PC-3 (cell line): ENCODE results near the gene SNX8. TPM values are rescaled to one million over a fixed set of nuclear protein-coding genes. Genes with fewer than 3 reads are reported as not detected.
"Not testable (repeated sequence)": the region's sequence is repeated elsewhere in the genome, so short reads cannot be mapped to it uniquely, and the experiment has no call there.

Experiments
- ATAC-seq: fragments of 200-7000 bp; cut with Tn5 transposase; 2 replicates; pipeline ENCODE4 v1.9.1; 2020; ENCODE audit warnings: mild to moderate bottlenecking, moderate library complexity
- BruUV-seq: library from RNA; stranded (reverse); fragments of 400-500 nt; replicated peaks from 2 replicates; lab custom pipeline; 2021; lab: Mats Ljungman, UMichigan
- CTCF ChIA-PET: fragments of 300-600 bp; sonication (Branson Sonifier 250); formaldehyde crosslinking; loops from one replicate; lab custom pipeline; 2022; ENCODE audit warnings: antibody characterized with exemption; lab: Charles Lee
- POLR2A ChIA-PET: fragments of 300-600 bp; sonication (Branson Sonifier 250); formaldehyde crosslinking; loops from one replicate; lab custom pipeline; 2022; ENCODE audit warnings: antibody characterized with exemption; ENCODE audit not compliant: unreplicated experiment; lab: Charles Lee
- DNase-seq: peaks from one replicate; pipeline ENCODE4 v3.0.0-alpha.2; 2015
- H2AFZ ChIP-seq: fragments of 300-600 bp; sonication (generic); 2 replicates; pipeline ENCODE4 v1.6.0; 2016; ENCODE audit warnings: antibody characterized with exemption, low read length
- H3F3A ChIP-seq: fragments of 300-600 bp; sonication (generic); one replicate; pipeline ENCODE4 v1.6.0; 2017; ENCODE audit warnings: antibody characterized with exemption, low read length, control low read depth, mild to moderate bottlenecking; ENCODE audit not compliant: unreplicated experiment
- H3K27ac ChIP-seq: fragments of 300-600 bp; sonication (generic); 2 replicates; pipeline ENCODE4 v1.5.1; 2016; ENCODE audit warnings: mild to moderate bottlenecking, low read length
- H3K27me3 ChIP-seq: fragments of 300-600 bp; sonication (generic); 2 replicates; pipeline ENCODE4 v1.6.1; 2016; ENCODE audit warnings: low read length, mixed read lengths
- H3K36me3 ChIP-seq: fragments of 300-600 bp; sonication (generic); 2 replicates; pipeline ENCODE4 v1.6.1; 2016; ENCODE audit warnings: low read depth, mixed run types, low read length, mixed read lengths
- H3K4me1 ChIP-seq: fragments of 300-600 bp; sonication (generic); 2 replicates; pipeline ENCODE4 v1.5.1; 2016; ENCODE audit warnings: low read length; ENCODE audit not compliant: insufficient read depth
- H3K4me2 ChIP-seq: fragments of 300-600 bp; sonication (generic); 2 replicates; pipeline ENCODE4 v1.6.0; 2016; ENCODE audit warnings: low read length
- H3K4me3 ChIP-seq: fragments of 300-600 bp; sonication (generic); 2 replicates; pipeline ENCODE4 v1.5.1; 2016; ENCODE audit warnings: mild to moderate bottlenecking, low read length, mixed read lengths
- H3K79me2 ChIP-seq: fragments of 300-600 bp; sonication (generic); 2 replicates; pipeline ENCODE4 v1.6.1; 2017; ENCODE audit warnings: low read length, mixed read lengths
- H3K9ac ChIP-seq: fragments of 300-600 bp; sonication (generic); 2 replicates; pipeline ENCODE4 v1.6.0; 2016; ENCODE audit warnings: mild to moderate bottlenecking, low read length
- H3K9me2 ChIP-seq: fragments of 300-600 bp; sonication (generic); replicated peaks from 2 replicates; pipeline ENCODE4 v1.6.1; 2016; ENCODE audit warnings: mixed run types, low read length, mixed read lengths
- H3K9me3 ChIP-seq: fragments of 300-600 bp; sonication (generic); 2 replicates; pipeline ENCODE4 v1.6.1; 2016; ENCODE audit warnings: low read length, mixed read lengths
- H4K20me1 ChIP-seq: fragments of 300-600 bp; sonication (generic); 2 replicates; pipeline ENCODE4 v1.6.1; 2016; ENCODE audit warnings: low read length, mixed read lengths
- EZH2 ChIP-seq: fragments of 300-600 bp; sonication (generic); IDR thresholded peaks from one replicate; pipeline ENCODE4 v1.6.1; 2017; ENCODE audit warnings: antibody characterized with exemption, mild to moderate bottlenecking, low read length; ENCODE audit not compliant: unreplicated experiment
- EZH2phosphoT487 ChIP-seq: fragments of 300-600 bp; sonication (generic); IDR thresholded peaks from 2 replicates; pipeline ENCODE4 v1.6.1; 2018; ENCODE audit warnings: mild to moderate bottlenecking, antibody characterized with exemption, low read length, borderline replicate concordance
- intact Hi-C: fragments of 100-400 bp; cut with micrococcal nuclease; formaldehyde crosslinking; loops from 2 replicates; pipeline ENCODE4 v1.9.0; 2023
- total RNA-seq: library from RNA; depleted of rRNA; stranded (reverse); fragments of >200 nt; gene quantifications from 2 replicates; pipeline ENCODE4 v1.2.3, GENCODE V29; 2014
- TF ChIP-seq, protein P1 (sequence below): fragments of 300-600 bp; sonication (generic); conservative IDR thresholded peaks from 2 replicates; pipeline ENCODE4 v1.5.1; 2017; ENCODE audit warnings: antibody characterized with exemption, low read depth, mild to moderate bottlenecking, low read length

The SNX8 gene
- total RNA-seq, 1 experiment from 2014 or later, result 12.3 TPM

DNA sequence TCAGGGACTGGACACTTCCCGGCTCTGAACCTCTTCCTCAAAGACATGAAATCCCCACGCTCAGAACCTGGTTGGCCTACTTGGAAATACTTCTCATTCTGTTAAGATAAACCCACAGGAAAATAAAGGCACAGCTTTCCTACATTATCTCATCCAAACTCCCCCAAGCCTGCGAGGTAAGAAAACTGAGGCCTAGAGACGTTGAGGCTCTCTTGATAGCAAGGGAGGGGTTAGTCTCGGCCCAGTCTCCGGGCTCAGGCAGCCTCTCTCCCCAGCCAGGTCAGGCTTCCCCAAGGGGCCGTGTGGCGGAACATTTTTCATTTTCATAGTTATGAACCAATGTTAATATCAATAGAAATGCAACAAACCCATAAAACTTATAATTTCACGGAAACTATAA lies 35.8 kb upstream of the SNX8 start:
- Histone ChIP-seq H3K9me2 (no peaks in the 10 kb centered on the region), H3K27ac (no peak overlapping the region), H4K20me1 (peaks cover under 1% of the 10 kb centered on the region; the same call in 1 of the 2 replicates), H3K9ac (no peak overlapping the region), H3K4me3 (no peak overlapping the region), H3K9me3 (no peaks in the 10 kb centered on the region), H3K36me3 (no peaks in the 10 kb centered on the region; the same call in 1 of the 2 replicates), H2AFZ (no peak overlapping the region), H3K79me2 (peaks cover 36% of the 10 kb centered on the region), H3K27me3 (no peaks in the 10 kb centered on the region), H3F3A (no peaks in the 10 kb centered on the region), H3K4me2 (no peak overlapping the region), H3K4me1 (peaks cover 13% of the 10 kb centered on the region; the same call in 1 of the 2 replicates)
- intact Hi-C loops, result loop anchor here (10.0 kb wide), 1 partner anchor 775 kb away; the partner anchor contains the start of gene PSMG3
- BruUV-seq, result no TSS peak
- POLR2A ChIA-PET, result no interaction called here
- ATAC-seq (no peak), DNase-seq (no peak)
- TF ChIP-seq EZH2 (no peak), EZH2phosphoT487 (no peak)
- TF ChIP-seq, protein P1, sequence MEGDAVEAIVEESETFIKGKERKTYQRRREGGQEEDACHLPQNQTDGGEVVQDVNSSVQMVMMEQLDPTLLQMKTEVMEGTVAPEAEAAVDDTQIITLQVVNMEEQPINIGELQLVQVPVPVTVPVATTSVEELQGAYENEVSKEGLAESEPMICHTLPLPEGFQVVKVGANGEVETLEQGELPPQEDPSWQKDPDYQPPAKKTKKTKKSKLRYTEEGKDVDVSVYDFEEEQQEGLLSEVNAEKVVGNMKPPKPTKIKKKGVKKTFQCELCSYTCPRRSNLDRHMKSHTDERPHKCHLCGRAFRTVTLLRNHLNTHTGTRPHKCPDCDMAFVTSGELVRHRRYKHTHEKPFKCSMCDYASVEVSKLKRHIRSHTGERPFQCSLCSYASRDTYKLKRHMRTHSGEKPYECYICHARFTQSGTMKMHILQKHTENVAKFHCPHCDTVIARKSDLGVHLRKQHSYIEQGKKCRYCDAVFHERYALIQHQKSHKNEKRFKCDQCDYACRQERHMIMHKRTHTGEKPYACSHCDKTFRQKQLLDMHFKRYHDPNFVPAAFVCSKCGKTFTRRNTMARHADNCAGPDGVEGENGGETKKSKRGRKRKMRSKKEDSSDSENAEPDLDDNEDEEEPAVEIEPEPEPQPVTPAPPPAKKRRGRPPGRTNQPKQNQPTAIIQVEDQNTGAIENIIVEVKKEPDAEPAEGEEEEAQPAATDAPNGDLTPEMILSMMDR, result no peak
- CTCF ChIA-PET, result no interaction called here

DNA sequence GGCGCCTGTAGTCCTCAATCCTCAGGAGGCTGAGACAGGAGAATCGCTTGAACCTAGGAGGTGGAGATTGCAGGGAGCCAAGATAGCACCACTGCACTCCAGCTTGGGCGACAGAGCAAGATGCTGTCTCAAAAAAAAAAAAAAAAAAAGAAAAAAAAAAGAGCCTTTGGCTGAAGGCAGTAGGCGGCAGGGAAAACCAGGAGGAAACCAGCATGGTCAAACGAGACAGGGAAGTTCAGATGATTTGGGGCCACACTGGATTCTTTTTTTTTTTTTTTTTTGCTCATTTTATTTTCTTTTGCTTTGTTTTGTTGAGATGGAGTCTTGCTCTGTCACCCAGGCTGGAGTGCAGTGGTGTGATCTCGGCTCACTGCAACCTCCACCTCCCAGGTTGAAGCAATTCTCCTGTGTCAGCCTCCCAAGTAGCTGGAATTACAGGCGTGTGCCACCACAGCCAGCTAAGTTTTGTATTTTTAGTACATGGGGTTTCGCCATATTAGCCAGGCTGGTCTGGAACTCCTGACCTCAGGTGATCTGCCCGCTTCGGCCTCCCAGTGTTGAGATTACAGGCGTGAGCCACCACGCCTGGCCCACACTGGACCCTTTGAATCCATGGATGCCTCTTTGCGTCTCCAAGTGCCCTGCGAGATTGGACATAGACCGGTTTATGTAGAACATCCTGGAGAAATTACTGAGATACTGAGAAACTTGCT lies 33.3 kb upstream of the SNX8 start:
- not testable (repeated sequence) for H3K4me1 ChIP-seq, H2AFZ ChIP-seq, DNase-seq, H3K27ac ChIP-seq, H3F3A ChIP-seq, H4K20me1 ChIP-seq, H3K9ac ChIP-seq, H3K9me3 ChIP-seq, H3K36me3 ChIP-seq, ATAC-seq, H3K4me3 ChIP-seq, H3K9me2 ChIP-seq, H3K27me3 ChIP-seq, BruUV-seq
- POLR2A ChIA-PET, result interaction anchor here (0.7 kb wide), 1 partner anchor 66 kb away, joined by 15 read pairs; no protein-coding TSS in a partner anchor
- intact Hi-C loops, result loop anchor here (1.0 to 5.0 kb wide), 3 partner anchors 98 to 190 kb away; no protein-coding TSS in a partner anchor
- Histone ChIP-seq H3K4me2 (0 out of 2 replicates have a peak overlapping the region, but pooled peaks have one; percentile 39), H3K79me2 (peaks cover 18% of the 10 kb centered on the region)
- CTCF ChIA-PET, result interaction anchor here (0.6 to 1.2 kb wide), 8 partner anchors 37 to 768 kb away, joined by 3 to 8 read pairs (median 6); no protein-coding TSS in a partner anchor

DNA sequence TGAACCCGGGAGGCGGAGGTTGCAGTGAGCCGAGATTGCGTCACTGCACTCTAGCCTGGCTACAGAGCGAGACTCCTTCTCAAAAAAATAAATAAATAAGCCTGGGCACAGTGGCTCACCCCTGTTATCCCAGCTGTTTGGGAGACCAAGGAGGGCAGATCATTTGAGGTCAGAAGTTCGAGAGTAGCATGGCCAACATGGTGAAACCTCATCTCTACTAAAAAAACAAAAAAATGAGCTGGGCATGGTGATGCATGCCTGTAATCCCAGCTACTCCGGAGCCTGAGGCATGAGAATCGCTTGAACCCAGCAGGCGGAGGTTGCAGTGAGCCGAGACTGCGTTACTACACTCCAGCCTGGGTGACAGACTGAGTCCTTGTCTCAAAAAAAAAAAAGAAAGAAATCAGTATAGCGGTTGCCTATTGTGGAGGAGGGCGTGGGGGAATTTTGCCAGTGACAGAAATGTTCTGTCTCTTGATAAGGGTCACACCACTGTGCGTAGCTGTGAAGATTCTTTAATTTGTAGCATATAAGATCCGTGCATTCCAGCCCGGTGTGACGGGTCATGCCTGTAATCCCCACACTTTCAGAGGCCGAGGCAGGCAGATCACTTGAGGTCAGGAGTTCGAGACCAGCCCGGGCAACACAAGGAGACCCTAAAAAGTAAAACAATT lies 22.5 kb upstream of the SNX8 start:
- ChIA-PET CTCF (no interaction called here), POLR2A (no interaction called here)
- Histone ChIP-seq H3K9me2 (no peaks in the 10 kb centered on the region), H3K4me3 (no peak overlapping the region), H3K27ac (no peak overlapping the region), H3K79me2 (no peaks in the 10 kb centered on the region), H3K4me2 (no peak overlapping the region), H3F3A (no peaks in the 10 kb centered on the region), H3K27me3 (no peaks in the 10 kb centered on the region), H4K20me1 (no peaks in the 10 kb centered on the region), H3K4me1 (no peaks in the 10 kb centered on the region), H3K36me3 (no peaks in the 10 kb centered on the region), H3K9me3 (no peaks in the 10 kb centered on the region), H3K9ac (no peak overlapping the region), H2AFZ (no peak overlapping the region)
- no peak for DNase-seq
- no peak for ATAC-seq
- intact Hi-C loops, result no loop called here
- BruUV-seq, result no TSS peak
- no peak for TF ChIP-seq EZH2
- TF ChIP-seq, protein P1, result no peak
- no peak for TF ChIP-seq EZH2phosphoT487

DNA sequence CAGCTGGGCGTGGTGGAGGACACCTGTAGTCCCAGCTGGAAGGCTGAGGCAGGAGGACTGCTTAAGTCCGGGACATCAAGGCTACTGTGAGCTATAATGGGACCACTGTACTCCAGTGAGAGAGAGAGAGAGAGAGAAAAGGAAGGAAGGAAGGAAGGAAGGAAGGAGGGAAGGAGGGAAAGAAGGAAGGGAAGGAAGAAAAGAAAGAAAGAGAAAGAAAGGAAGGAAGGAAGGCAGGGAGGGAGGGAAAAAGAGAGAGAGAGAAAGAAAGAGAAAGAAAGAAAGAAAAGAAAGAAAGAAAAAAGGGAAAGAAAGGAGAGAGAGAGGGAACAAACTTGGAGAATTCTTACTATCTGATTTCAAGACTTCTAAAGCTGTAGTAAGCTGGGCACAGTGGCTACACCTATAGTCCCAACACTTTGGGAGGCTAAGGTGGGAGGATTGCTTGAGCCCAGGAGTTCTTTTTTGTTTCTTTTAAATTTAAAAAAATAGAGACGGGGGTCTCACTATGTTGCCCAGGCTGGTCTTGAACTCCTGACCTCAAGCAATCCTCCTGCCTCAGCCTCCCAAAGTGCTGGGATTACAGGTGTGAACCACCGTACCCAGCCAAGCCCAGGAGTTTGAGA lies 18.5 kb upstream of the SNX8 start:
- H3K4me2 ChIP-seq, H3K4me3 ChIP-seq, H3K9ac ChIP-seq, BruUV-seq, H3K27me3 ChIP-seq, H3K9me2 ChIP-seq, DNase-seq, H2AFZ ChIP-seq, H3K36me3 ChIP-seq, H3K9me3 ChIP-seq, H3K27ac ChIP-seq, CTCF ChIA-PET, H3K4me1 ChIP-seq, H3F3A ChIP-seq, H4K20me1 ChIP-seq, ATAC-seq, POLR2A ChIA-PET, H3K79me2 ChIP-seq, intact Hi-C loops: not testable (repeated sequence)
